Embryonic facial prominence (tissue), 1 donor: Measurements from ENCODE around the gene NEBL.

Source experiments
- DNase-seq: peaks from one replicate; pipeline ENCODE4 v3.0.0-alpha.2; 2016; ENCODE audit errors: extremely low spot score

The NEBL gene

DNA sequence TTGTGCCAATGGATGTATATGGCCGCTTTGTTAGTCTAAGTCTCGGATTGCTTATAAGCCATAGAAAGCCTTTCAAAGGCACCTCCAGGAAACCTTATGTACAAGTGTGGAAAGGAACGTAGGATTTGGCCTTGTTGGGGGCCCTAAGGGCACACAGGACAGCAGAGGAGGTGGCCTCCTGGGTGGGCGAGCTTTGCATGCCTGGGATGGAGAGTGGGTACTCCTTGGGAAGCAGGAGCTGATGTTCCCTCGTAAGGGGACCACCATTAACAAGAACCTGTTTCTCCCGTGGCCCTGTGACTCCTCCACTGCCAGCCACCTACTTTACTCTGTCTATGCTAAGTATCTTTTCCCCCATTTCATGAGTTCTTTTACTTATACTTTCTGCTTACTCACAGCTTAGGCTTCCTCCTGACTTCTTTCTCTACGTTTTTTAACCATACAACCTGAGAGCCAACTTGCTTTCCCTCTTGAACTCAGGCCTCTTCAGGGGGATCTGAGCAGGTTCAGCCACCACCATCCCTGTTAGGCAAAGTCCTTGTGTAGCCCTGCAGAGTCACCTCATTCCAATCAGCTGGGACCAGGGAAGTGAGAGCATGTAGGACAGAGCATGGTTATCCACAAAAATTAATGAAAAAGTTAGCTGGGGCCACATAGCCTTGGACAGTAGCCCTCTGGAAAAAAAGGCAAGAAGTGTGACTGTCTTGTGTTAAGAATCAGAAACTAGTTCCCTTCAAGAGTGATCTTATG is 118.9 kb downstream of the NEBL start:
- no peak for DNase-seq

DNA sequence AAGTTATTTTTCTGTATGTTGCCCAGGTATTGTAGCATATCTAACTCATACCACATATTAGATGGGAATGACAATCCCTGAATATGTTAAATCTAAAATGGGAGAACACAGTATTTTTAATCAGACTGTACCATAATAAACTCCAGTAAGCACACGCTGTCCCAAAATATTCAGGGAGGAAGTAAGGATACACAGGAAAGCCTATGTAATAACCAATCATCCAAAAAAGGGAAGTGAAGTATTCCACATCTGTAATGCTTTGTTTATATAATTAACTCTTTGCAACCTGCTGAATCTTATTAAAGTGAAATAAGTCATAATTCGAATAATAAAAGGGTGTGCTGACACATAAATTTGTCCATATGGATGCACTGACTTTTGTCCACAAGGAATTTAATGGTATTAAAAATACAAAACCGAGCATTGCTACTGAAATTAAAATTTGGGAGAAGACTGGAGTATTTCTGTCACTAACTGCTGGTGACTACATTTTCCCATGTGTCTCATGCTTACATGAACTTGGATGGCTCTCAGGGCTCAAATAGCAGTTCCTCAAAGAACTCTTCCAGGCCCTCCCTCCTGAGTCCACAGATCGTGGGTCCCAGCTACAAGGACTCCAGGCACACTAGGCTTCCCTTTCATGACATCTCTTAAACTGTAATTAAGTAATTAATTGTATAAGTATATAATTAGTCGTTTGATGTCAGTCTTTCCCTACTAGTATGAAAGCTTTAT is 120.6 kb downstream of the NEBL start:
- DNase-seq, result no peak

DNA sequence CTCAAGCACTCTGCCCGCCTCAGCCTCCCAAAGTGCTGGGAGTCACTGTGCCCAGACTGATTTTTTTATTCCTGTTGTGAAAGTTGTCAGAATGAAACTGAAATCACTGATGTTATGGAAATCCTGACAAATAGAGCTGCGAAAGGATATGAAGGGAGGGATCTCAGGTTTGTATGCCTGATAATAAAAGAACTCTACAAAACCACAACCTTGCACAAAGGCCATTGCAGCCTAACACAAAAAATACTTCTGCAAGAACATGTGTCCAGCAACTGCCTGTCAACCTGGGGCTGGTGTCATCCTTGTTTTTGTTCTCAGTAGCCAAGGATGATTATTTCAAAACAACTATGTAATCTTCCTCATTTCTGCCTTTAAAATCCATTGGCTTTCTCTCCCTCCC is 126.1 kb downstream of the NEBL start:
- no peak for DNase-seq

DNA sequence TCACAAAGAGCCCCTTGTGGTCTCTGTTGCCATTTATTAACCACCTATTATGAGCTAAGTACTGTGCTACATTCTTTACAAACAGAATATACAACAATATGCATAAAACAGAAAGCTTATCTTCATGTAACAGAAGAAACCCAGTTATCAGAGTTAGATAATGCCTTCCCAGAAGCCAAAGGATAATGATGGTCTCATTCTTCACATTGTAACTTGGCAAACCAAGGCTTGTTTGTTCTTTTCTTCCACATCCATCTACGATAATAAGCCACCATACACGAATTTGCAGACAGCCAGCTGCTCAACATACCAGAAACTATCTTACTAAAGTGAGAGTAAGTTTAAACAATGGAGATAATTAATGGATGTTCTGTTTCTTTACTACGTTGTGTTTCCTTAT is 127.6 kb downstream of the NEBL start:
- no peak for DNase-seq

DNA sequence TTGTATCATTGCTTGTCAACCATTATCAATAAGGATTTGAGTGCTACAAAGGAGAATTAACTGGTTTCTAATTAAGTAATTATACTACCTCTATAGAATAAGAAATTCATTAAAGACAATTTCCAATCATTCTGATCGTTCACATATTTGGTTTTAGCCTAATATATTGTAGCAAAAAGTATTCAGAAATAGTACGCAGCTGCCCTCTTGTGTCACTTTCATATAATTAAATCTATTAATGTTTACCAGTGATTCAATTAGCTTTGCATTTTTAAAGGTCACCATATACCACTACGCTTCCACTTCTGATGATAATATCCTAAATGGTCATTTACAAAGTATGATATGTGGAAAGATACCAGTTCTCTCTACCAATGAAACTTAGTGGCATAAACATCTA is 128.3 kb downstream of the NEBL start:
- DNase-seq, result peak; percentile 40

DNA sequence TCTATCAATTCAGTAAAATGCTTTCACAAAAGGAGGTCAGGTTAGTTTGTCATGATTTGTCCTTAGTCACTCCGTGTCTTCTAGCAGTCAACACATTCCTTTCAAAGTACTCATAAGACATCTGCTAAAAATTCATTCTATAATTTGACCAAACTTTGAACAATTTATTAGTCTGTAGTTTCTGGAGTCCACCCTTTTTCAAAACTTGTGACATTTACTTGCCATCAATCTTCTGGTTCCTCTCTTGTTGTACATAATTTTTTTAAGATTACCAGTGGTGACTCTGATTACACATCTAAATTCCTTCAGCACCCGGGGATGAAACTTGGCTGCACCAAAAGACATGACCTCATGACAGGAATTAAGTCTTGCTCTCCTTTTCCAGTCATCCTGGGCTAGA is 130.1 kb downstream of the NEBL start:
- DNase-seq, result no peak

DNA sequence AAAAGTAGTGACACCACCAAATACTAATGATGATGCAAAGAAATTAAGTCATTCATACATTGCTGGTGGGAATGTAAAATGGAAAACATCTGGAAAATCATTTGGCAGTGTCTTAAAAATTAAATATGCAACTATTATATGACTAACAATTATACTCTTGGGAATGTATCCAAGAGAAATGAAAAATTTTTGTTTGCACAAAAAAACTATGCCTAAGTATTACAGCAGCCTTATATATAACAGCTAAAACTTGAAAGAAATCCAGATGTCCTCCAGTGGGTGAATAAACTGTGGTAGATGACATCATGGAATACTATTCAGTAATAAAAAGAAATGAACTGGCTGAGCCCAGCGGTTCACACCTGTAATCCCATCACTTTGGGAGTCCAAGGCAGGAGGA is 132.0 kb downstream of the NEBL start:
- DNase-seq, result no peak

DNA sequence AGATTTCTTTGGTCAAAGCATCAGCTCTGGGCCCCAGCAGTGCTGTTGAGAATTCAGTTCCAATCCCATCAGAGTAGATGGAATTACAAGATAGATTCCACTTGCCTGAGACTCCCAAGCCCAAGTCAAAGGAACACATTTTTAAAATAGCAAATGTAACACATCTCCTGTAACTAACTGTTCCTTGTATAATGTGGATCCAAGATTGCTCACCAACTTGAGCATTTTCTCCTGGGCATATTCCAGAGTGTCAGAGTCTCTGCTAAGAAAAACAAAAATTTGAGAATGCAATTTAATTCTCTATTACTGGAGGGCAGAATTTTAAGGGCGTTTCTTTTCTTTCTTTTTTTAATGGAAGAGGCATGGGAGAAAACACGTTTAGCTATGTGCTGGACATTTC is 136.7 kb downstream of the NEBL start:
- no peak for DNase-seq

DNA sequence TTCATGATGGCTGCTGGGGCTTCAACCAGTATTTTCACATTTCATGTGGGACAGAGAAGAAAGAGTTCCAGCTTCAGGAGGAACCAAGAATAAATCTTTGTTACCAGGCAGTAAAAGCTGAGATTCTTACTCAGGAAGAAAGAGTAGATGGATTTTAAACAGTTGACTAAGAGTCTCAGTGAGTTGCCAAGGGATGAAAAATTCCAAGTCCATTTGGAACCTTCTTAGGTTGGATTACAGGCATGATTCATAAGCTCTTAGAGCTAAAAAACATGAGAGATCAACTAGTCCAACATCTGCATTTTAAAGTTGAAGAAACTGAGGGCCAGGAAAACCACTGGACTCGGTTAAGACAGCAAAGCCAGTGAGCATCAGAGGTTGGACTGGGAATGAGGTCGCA is 148.6 kb downstream of the NEBL start:
- no peak for DNase-seq

DNA sequence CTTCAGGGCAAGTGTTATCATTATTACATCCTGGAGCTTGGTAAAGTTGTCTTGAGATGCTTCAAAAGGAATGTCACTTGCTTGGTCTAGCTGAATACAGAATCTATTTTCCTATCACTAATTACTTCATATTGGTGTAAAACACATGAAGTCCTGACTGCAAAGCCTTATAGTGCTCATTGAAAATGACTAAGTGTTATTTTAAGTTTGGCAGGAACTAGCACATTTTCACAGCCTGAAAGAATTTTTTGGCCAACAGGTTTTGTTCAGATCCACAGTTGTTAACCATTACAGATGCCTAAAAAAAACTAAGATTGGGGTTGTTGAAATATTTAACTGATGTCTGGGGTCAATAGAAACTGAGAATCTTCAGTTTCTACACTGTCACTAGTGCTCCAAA is 149.3 kb downstream of the NEBL start:
- no peak for DNase-seq

DNA sequence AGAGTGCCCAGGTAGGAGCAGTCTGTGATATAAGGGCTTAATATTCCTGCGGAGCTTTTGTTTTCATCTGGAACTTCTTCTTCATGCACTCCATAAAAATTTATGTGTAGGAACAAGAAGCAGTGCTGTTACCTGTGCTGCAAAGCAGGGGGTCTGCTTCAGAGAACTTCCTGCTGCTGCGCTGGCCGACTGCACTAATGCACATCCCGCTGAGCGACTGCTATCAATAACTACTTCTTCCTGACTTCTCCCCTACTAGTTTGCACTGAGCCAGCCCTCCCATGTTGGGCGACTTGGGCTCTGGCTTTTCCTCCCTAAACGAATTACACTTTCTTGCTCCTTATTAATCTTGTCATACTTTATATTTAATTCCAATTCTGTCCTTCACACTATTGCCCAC is 150.3 kb downstream of the NEBL start:
- DNase-seq, result no peak

DNA sequence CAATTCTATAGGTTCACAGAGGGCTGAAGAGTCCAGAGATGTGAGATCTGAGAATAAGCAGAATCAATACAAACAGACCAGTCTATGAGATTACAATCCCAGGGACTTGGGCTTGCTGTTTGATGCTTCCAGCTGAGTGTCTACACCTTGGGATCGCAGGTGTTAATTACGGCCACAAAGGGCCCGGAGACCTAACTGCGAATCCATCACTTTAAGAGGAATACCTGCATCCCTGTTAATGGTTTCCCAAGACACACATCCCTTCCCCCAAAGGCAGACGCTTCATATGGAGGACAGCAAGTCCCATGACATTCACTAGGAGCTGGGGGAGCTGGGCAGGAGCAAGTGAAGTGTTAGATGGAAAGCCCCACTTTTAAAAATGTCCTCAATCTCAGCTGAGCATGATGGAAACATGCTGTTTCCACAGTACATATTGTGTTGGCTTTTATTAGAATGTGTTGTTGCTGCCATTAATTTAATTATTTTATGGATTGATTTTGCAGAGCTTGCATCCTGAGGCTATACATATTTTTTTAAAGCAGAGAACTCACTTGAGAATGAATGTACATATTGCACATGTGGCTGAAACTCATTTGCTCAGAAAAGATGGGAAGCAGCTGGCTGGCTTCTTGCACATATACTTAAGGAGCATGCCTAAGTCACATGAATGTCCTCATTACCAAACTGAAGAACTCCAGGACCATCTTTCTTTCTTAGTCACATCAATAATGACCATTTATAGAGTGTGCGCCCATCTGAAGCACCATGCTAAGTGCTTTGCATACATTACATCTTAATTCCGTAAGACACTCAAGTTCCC is 151.3 kb downstream of the NEBL start:
- no peak for DNase-seq

DNA sequence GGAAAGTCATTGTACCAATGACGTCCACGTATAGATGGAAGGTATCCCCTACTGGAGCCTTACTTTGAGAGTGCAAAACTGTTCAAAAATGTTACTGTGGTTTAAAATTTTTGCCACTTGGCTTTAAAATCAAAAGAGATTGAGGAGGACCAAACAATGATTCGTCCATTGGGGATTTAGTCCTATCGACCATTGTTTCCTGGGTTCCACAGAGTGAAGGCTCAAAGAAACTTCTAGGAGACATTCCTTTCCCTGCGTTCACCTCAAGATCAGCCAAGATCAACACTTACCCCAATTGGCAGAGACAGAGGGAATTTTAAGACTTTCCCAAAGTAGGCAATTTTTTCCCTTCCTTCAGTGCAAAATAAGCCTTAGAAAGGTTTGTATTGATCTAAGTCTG is 152.3 kb downstream of the NEBL start:
- no peak for DNase-seq

DNA sequence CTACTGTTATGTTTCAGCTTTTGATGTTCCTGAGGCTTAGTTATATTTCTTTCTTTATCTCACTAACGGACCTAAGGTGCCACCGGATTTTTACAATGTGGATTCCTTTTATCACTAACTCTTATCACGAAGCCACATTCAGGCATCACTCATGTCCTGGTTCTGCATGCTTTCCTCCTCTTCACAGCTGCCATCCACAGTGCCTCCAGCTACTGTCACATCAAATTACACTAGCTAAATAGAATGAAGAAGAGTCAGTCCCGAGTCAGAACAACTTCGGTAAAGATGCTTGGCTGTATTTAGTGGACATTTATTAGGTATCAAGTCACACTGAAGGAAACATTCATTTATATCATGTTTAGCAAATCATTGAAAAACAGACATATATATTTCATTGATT is 153.2 kb downstream of the NEBL start:
- DNase-seq, result no peak

DNA sequence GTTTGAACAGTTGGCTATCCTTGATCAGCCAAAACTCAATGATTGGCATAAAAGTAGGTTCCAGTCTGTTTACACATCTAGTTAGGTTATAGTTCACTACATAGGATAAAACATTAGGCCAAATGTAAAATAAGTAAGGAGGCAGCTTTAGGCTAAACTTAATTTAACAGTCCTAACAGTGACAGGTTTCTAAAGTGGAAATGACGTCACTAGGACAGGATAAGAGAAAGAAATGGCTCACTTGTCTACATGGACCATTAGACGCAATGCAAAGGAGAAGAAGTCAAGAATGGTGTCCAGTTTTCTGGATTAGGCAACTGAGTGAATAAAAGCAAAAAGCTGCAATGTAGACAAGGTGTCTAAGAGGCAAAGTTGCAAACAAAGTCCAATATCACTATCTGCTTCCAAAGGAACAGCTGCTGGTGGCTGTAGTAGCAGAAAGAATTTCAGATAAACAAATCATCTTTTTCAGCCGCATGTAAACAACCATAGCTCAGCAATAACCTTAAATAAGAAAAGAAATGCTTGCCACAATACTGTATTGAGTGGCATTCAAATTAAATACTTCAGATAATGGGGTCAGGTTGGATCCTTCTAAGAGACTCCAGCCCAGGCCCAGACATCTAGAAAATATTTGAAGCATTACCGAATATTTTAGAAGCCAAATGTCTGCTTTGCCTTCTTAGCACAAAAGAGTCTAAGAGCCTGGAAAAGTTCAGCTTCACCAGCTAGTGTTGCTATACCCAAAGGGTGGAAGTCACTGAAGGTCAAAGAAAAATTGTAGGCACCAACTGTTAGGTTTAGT is 154.2 kb downstream of the NEBL start:
- DNase-seq, result no peak

DNA sequence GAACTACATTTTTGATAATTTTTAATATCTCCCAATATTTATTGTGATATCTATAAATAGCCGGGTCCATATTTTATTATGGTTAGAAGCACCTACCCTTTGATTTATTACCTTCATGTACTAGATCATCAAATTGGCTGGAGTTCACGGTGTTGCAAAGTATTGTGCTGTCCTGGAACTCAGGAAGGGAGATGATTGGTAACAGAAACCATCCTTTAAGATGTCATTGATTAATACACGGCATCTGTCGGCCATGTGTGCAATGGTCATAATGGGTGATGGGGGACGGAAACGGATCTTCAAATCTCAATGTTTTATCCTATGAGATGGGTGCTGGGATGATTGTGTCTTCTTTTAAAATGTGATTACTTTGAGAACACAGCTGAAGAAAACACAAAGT is 157.0 kb downstream of the NEBL start:
- DNase-seq, result no peak

DNA sequence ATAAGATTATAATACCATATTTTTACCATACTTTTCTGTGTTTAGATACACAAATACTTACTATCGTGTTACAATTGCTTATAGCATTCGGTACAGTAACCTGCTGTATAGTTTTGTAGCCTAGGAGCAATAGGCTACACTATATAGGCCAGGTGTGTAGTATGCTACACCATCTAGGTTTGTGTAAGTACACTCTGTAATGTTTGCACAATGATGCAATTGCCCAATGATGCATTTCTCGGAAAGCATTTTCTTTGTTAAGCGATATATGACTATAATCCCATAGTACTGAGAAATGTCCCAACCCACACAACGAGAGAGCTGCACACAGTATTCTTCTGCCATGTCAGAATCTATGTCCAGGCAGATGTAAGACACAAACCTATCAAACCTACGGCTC is 160.0 kb downstream of the NEBL start:
- DNase-seq, result no peak
